Upper lobe of left lung (tissue), 6 donors: ENCODE results near the gene ATCAY. TPM values are rescaled to one million over a fixed set of nuclear protein-coding genes. Genes with fewer than 3 reads are reported as not detected.

ENCODE experiments used
- ATAC-seq, 2 donors: fragments of 200-7000 bp; cut with Tn5 transposase; one replicate each; pipeline ENCODE4 v1.9.1; 2022; ENCODE audit warnings: mild to moderate bottlenecking in 2 of 2, moderate library complexity in 2 of 2; ENCODE audit not compliant: low FRiP score in 2 of 2
- DNase-seq, 2 donors: peaks; one replicate each; pipeline ENCODE4 v3.0.0-alpha.2; 2019 to 2020
- H3K27ac ChIP-seq, 4 donors: fragments of 200-600 bp; sonication (generic); one replicate each; pipeline ENCODE4 v1.5.1; 2016 to 2019
- H3K27me3 ChIP-seq, 4 donors: fragments of 200-600 bp; sonication (generic); one replicate each; pipeline ENCODE4 v1.5.1; 2017 to 2019
- H3K36me3 ChIP-seq, 4 donors: fragments of 200-600 bp; sonication (generic); one replicate each; pipeline ENCODE4 v1.5.1; 2016 to 2019
- H3K4me1 ChIP-seq, 4 donors: fragments of 200-600 bp; sonication (generic); one replicate each; pipeline ENCODE4 v1.5.1; 2018 to 2019
- H3K4me3 ChIP-seq, 4 donors: fragments of 200-600 bp; sonication (generic); one replicate each; pipeline ENCODE4 v1.5.1; 2017 to 2019; ENCODE audit warnings: mild to moderate bottlenecking in 2 of 4, moderate library complexity in 1 of 4
- H3K9me3 ChIP-seq, 4 donors: fragments of 200-600 bp; sonication (generic); one replicate each; pipeline ENCODE4 v1.5.1; 2018 to 2019
- EP300 ChIP-seq, 4 donors: sonication (generic); formaldehyde crosslinking; IDR thresholded peaks; one replicate each; pipeline ENCODE4 v1.5.1; 2017; ENCODE audit warnings: antibody characterized with exemption in 4 of 4, control low read depth in 2 of 4
- POLR2A ChIP-seq, 4 donors: fragments of 450-650 bp; IDR thresholded peaks; one replicate each; pipeline ENCODE4 v1.5.1; 2016 to 2017; ENCODE audit warnings: antibody characterized with exemption in 4 of 4, mild to moderate bottlenecking in 2 of 4
- POLR2AphosphoS5 ChIP-seq, 2 donors: sonication (generic); formaldehyde crosslinking; IDR thresholded peaks; one replicate each; pipeline ENCODE4 v1.5.1; 2017; ENCODE audit warnings: antibody characterized with exemption in 2 of 2
- whole genome bisulfite sequencing, 2 donors: methylation state at CpG; one replicate each; pipeline ENCODE4 v1.1.5; 2017 to 2018; 5-methylcytosine and 5-hydroxymethylcytosine counted together
- total RNA-seq, 6 donors: library from RNA; depleted of rRNA in 4 of 6; stranded (reverse); fragments of >200 nt in 4 of 6; gene quantifications; one replicate each; pipeline versions ENCODE4 v1.1.0 to v1.2.1, GENCODE V29; 2016 to 2021
- TF ChIP-seq, protein P1 (sequence below), 6 experiments: fragments of 450-650 bp in 4 of 6; fragments of 200-600 bp in 2 of 6; sonication (generic) in 2 of 6; IDR thresholded peaks; one replicate each; pipeline ENCODE4 v1.5.1; 2016 to 2019; ENCODE audit warnings: antibody characterized with exemption in 6 of 6
- donor health status: DM: no; HTN: no; CAD: no; lungs with moderate emphysema.
- donor health status: DM: no; HTN: yes; CAD: no; lungs with severe emphysema.

ATCAY gene
- total RNA-seq, 6 donors from 2014 or later = not detected

DNA sequence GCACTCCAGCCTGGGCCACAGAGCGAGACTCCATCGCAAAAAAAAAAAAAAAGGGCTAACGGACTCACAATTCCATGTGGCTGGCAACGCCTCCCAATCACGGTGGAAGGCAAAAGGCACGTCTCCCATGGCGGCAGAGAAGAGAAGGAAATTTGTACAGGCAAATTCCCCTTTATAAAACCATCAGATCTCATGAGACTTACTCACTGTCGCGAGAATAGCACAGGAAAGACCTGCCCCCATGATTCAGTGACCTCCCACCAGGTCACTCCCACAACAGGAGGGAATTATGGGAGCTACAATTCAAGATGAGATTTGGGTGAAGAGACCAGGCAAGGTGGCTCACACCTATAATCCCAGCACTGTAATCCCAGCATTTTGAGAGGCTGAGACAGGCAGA lies 33.7 kb downstream of the ATCAY start:
- Histone ChIP-seq H3K27me3 (no peaks in the 10 kb centered on the region), H3K4me3 (no peak overlapping the region), H3K9me3 (peaks cover 0 to 11% (median 7%) of the 10 kb centered on the region in 4 donors), H3K36me3 (no peaks in the 10 kb centered on the region), H3K4me1 (no peaks in the 10 kb centered on the region), H3K27ac (no peak overlapping the region)
- TF ChIP-seq EP300 (IDR thresholded peaks at IDR 0.05) (no peak), POLR2AphosphoS5 (IDR thresholded peaks at IDR 0.05) (no peak), POLR2A (IDR thresholded peaks at IDR 0.05) (no peak)
- TF ChIP-seq, protein P1, sequence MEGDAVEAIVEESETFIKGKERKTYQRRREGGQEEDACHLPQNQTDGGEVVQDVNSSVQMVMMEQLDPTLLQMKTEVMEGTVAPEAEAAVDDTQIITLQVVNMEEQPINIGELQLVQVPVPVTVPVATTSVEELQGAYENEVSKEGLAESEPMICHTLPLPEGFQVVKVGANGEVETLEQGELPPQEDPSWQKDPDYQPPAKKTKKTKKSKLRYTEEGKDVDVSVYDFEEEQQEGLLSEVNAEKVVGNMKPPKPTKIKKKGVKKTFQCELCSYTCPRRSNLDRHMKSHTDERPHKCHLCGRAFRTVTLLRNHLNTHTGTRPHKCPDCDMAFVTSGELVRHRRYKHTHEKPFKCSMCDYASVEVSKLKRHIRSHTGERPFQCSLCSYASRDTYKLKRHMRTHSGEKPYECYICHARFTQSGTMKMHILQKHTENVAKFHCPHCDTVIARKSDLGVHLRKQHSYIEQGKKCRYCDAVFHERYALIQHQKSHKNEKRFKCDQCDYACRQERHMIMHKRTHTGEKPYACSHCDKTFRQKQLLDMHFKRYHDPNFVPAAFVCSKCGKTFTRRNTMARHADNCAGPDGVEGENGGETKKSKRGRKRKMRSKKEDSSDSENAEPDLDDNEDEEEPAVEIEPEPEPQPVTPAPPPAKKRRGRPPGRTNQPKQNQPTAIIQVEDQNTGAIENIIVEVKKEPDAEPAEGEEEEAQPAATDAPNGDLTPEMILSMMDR (IDR thresholded peaks at IDR 0.05) = no peak
- ATAC-seq = no peak
- WGBS, 2 donors = 76 to 81% methylated on average over 7 to 9 of the region's 9 CpGs
- DNase-seq = no peak

DNA sequence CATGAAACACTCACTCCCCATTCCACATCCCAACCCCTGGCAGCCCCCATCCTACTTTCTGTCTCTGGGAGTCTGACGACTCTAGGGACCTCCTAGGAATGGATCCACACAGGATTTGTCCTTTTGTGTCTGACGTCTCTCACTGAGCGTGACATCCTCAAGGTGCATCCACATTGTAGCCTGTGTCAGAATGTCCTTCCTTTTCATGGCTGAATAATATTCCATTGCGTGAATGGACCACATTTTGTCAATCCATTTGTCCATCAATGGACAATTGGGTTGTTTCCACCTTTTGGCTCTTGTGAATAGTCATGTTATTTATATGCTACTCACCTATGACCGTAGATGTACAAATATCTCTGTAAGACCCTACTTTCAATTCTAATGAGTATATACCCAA lies 35.5 kb downstream of the ATCAY start:
- H3K4me3 ChIP-seq = no peak overlapping the region
- peaks cover 0 to 5% (median 0%) of the 10 kb centered on the region in 4 donors for H3K9me3 ChIP-seq
- no peak overlapping the region for H3K27ac ChIP-seq
- H3K27me3 ChIP-seq = no peaks in the 10 kb centered on the region
- H3K36me3 ChIP-seq = no peaks in the 10 kb centered on the region
- TF ChIP-seq POLR2A (IDR thresholded peaks at IDR 0.05) = no peak
- no peak for TF ChIP-seq EP300 (IDR thresholded peaks at IDR 0.05)
- no peak for TF ChIP-seq POLR2AphosphoS5 (IDR thresholded peaks at IDR 0.05)
- TF ChIP-seq, protein P1 (IDR thresholded peaks at IDR 0.05) = no peak
- no peaks in the 10 kb centered on the region for H3K4me1 ChIP-seq
- no peak for DNase-seq
- 92% methylated on average over 5 of the region's 5 CpGs for WGBS, 2 donors
- no peak for ATAC-seq

DNA sequence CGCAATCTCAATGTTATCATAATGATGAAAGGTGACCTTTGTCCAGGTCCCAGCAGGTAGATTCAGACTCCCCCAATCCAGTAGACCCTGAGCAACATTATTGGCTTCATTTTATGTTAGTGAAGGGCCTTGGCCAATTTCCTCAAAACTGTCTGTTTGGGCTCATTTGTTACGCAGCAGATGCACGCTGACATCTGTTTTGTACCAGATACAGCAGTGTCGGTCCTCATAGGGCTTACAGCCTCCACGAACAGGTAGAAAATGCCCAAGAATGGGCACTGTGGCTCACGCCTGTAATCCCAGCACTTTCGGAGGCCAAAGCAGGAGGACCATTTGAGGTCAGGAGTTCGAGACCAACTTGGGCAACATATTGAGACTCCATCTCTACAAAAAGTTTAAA lies 39.3 kb downstream of the ATCAY start:
- H3K4me3 ChIP-seq = no peak overlapping the region
- no peaks in the 10 kb centered on the region for H3K36me3 ChIP-seq
- H3K9me3 ChIP-seq = peaks cover 0 to 14% (median 11%) of the 10 kb centered on the region in 4 donors
- DNase-seq = no peak
- H3K4me1 ChIP-seq = no peaks in the 10 kb centered on the region
- ATAC-seq = no peak
- H3K27me3 ChIP-seq = no peaks in the 10 kb centered on the region
- TF ChIP-seq POLR2A (IDR thresholded peaks at IDR 0.05) (no peak), POLR2AphosphoS5 (IDR thresholded peaks at IDR 0.05) (no peak), EP300 (IDR thresholded peaks at IDR 0.05) (no peak)
- TF ChIP-seq, protein P1 (IDR thresholded peaks at IDR 0.05) = no peak
- 97 to 98% methylated on average over 8 of the region's 8 CpGs for WGBS, 2 donors
- no peak overlapping the region for H3K27ac ChIP-seq

DNA sequence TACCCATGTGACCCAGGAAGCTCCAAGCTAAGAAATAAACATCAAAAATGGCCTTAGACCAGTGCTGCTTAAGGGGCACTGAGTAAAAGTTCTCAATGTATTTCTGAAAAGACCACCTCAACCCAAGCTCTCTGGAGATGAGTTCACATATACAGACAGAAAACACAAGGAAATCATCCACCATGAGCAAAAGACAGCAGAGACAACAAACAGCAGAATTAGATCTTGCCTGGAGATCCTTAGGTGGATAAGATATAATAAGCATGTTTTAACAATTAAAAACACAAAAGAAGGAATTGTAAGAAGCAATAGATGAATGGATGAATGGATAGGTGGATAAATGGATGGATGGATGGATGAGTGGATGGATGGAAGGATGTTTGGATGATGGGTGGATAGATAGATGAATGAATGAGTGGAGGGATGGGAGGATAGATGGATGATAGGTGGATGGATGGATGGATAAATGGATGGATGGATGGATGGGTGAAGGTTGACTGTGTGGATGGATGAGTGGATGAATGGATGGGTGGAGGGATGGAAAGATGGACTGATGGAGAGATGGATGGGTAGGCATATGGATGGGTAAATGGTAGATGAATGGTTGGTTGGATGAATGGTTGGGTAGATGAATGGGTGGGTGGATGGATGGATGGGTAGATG lies 42.7 kb downstream of the ATCAY start:
- TF ChIP-seq POLR2A (IDR thresholded peaks at IDR 0.05) (no peak), EP300 (IDR thresholded peaks at IDR 0.05) (no peak), POLR2AphosphoS5 (IDR thresholded peaks at IDR 0.05) (no peak)
- TF ChIP-seq, protein P1 (IDR thresholded peaks at IDR 0.05) = no peak
- no peak overlapping the region for H3K4me3 ChIP-seq
- ATAC-seq = no peak
- DNase-seq = no peak
- no peaks in the 10 kb centered on the region for H3K27me3 ChIP-seq
- no peaks in the 10 kb centered on the region for H3K36me3 ChIP-seq
- H3K9me3 ChIP-seq = peaks cover 0 to 14% (median 11%) of the 10 kb centered on the region in 4 donors
- H3K27ac ChIP-seq = no peak overlapping the region
- no peaks in the 10 kb centered on the region for H3K4me1 ChIP-seq

DNA sequence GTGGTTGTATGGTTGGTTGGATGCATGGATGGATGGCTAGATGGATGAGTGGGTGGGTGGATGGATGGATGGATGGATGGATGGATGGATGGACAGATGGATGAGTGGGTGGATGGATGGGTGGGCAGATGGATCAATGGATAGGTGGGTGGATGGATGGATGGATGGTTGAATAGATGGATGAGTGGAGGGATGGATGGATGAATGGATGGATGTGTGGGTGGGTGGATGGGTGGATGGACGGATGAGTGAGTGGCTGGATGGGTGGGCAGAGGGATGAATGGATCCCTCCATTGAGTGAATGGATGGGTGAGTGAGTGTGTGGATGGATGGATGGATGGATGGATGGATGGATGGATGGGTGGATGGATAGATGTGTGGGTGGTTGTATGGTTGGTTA lies 43.4 kb downstream of the ATCAY start:
- no peak for TF ChIP-seq POLR2A (IDR thresholded peaks at IDR 0.05)
- no peak for TF ChIP-seq EP300 (IDR thresholded peaks at IDR 0.05)
- TF ChIP-seq, protein P1 (IDR thresholded peaks at IDR 0.05) = no peak
- Histone ChIP-seq H3K27ac (no peak overlapping the region), H3K4me3 (no peak overlapping the region), H3K36me3 (no peaks in the 10 kb centered on the region), H3K4me1 (no peaks in the 10 kb centered on the region), H3K27me3 (no peaks in the 10 kb centered on the region), H3K9me3 (peaks cover 0 to 14% (median 11%) of the 10 kb centered on the region in 4 donors)
- DNase-seq (no peak), ATAC-seq (no peak)
- WGBS, 2 donors = 69 to 83% methylated on average over 1 of the region's 1 CpG
